WTC11 (cell line): Measurements from ENCODE around the gene TMEM92.

Experiments
- CTCF ChIP-seq: fragments of 200-600 bp; IDR thresholded peaks from 2 replicates; pipeline ENCODE4 v1.8.0; 2022; ENCODE audit warnings: antibody characterized with exemption
- ERG ChIP-seq: fragments of 250-450 bp; sonication (Bioruptor Pico); IDR thresholded peaks from 2 replicates; pipeline ENCODE4 v1.8.0; 2021; ENCODE audit warnings: mild to moderate bottlenecking
- SP1 ChIP-seq: sonication (generic); formaldehyde crosslinking; conservative IDR thresholded peaks from 2 replicates; pipeline ENCODE4 v1.8.1; 2022; ENCODE audit warnings: missing genetic modification reagents

- TF ChIP-seq SP1 (CRISPR knock-in tag) (no peak), CTCF (no peak), ERG (CRISPR knock-in tag) (no peak)
Measured at GRCh38 chr17:50310455-50311111, 36.3 kb downstream of the TMEM92 start.
